ENCODE data around the gene DISP2. TPM values are rescaled to one million over a fixed set of nuclear protein-coding genes. Genes with fewer than 3 reads are reported as not detected.

Gene DISP2
- total RNA-seq, 1 experiment from 2014 or later: 1.3 TPM

DNA sequence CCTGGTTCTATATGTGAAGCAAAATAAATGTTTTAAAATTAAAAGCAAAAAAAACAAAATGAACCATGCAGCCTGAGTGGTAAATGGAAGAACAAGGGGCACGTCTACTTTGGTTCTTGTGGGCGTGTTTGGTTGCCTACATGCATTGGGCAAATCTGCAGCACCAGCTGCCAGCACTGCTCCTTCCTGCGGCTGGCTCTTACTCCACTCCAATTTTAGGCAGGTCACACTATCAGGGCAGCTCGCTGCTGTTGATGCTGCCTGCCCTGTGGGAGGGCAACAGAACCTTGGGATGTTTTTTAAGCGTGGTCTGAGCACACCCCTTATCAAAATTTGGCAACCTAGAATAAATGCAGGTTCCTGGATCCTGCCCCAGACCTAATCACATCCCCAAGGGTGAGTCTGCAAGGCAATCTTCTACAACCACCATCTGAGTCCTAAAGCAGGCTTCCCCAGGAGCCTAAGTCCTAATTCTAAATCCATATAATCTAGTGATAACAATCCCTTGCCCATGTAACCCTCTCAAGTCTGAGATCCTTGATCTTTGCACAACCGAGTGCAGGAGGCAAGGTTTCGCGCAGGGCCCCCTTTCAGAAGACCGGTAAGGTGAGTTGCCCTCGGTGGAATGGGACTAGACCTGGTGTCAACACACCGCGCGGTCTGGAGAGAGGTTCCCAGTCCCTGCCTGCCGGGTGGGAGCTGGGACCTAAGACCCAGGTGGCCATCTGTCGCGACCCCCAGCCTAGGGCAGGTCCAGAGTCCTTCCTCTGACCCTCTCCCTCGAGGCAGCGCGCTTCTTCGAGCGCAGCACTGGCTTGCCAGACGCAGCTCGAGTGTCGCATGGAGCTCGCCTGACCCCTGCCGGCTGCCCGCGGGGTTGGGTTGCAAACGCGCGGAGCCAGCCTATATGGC, 63.5 kb downstream of the DISP2 start:
- no peak overlapping the region for H2BK15ac ChIP-seq (ENCODE audit: low read depth, low read length)
- WGBS (ENCODE audit: extremely low coverage, insufficient read length, low lambda C conversion rate): no CpG with 5 or more reads among the region's 31 CpGs
- no peak overlapping the region for H2BK5ac ChIP-seq (ENCODE audit: insufficient read length, low read length)
- no peaks in the 10 kb centered on the region for H3K4me1 ChIP-seq (ENCODE audit: insufficient read depth, low read length)
- no peaks in the 10 kb centered on the region for H3K23me2 ChIP-seq (ENCODE audit: insufficient read length, low read depth, low read length, poor library complexity, severe bottlenecking)
- H3K79me2 ChIP-seq (ENCODE audit: insufficient read depth, low read length): no peaks in the 10 kb centered on the region
- H3K27ac Mint-ChIP-seq: peak overlapping the region in 1 of 3 experiments; percentile 55; a peak in 1 of 7 replicates
- H2BK20ac ChIP-seq (ENCODE audit: low read depth, low read length, poor library complexity, severe bottlenecking): no peak overlapping the region
- no peak overlapping the region for H3K18ac ChIP-seq (ENCODE audit: insufficient read length, low read depth, low read length)
- H3T11ph ChIP-seq (ENCODE audit: low read length): no peak overlapping the region
- no peak overlapping the region for H2AFZ ChIP-seq (ENCODE audit: low read length)
- no peaks in the 10 kb centered on the region for H3K9me3 ChIP-seq (ENCODE audit: control insufficient read depth, low read depth, low read length)
- H3K27me3 ChIP-seq (ENCODE audit: insufficient read depth, low read length): no peaks in the 10 kb centered on the region
- no peak overlapping the region for H3K4ac ChIP-seq (ENCODE audit: low read depth, low read length)
- no peak overlapping the region for H4K8ac ChIP-seq (replicated peaks; ENCODE audit: insufficient read length, low read depth, low read length)
- H3K4me3 Mint-ChIP-seq: peak overlapping the region; percentile 8 to 10; a peak in 3 of 5 replicates
- peaks cover 4% of the 10 kb centered on the region; the same call in 1 of the 2 replicates for H3K27me3 Mint-ChIP-seq (ENCODE audit: low read depth)
- H3K14ac ChIP-seq (ENCODE audit: insufficient read depth, low read length): no peak overlapping the region
- no peaks in the 10 kb centered on the region for H3K79me1 ChIP-seq (ENCODE audit: insufficient read depth, low read depth, low read length, poor library complexity, severe bottlenecking)
- no peak overlapping the region for H3K27ac ChIP-seq (ENCODE audit: insufficient read length, low read depth, low read length)
- no peak overlapping the region for H3K56ac ChIP-seq (ENCODE audit: insufficient read length, low read depth, low read length)
- H3K9me3 Mint-ChIP-seq: no peaks in the 10 kb centered on the region
- H3K9ac ChIP-seq (ENCODE audit: extremely low read depth, insufficient read length, low read length): no peak overlapping the region
- peaks cover 2 to 20% (median 17%) of the 10 kb centered on the region in 3 experiments; a peak in 6 of 7 replicates for H3K36me3 Mint-ChIP-seq (ENCODE audit: insufficient read depth in 1 of 3, low read depth in 3 of 3)
- no peak overlapping the region for H2AK5ac ChIP-seq (ENCODE audit: insufficient read length, low read length)
- H4K5ac ChIP-seq (ENCODE audit: insufficient read length, low read depth, low read length): no peak overlapping the region
- no peak overlapping the region for H2BK12ac ChIP-seq (ENCODE audit: insufficient read length, low read depth, low read length)
- no peak overlapping the region for H2BK120ac ChIP-seq (ENCODE audit: low read depth, low read length, poor library complexity, severe bottlenecking)
- H4K20me1 ChIP-seq (ENCODE audit: control insufficient read depth, insufficient read depth, insufficient read length): no peaks in the 10 kb centered on the region
- peak overlapping the region; percentile 23 for H3K4me2 ChIP-seq (ENCODE audit: insufficient read depth, insufficient read length, low read length)
- peaks cover 9 to 12% of the 10 kb centered on the region in 2 experiments for H3K4me1 Mint-ChIP-seq
- DNase-seq: peak; percentile 84
- H4K91ac ChIP-seq (ENCODE audit: insufficient read length, low read depth, low read length): no peak overlapping the region
- TF ChIP-seq, protein P1, sequence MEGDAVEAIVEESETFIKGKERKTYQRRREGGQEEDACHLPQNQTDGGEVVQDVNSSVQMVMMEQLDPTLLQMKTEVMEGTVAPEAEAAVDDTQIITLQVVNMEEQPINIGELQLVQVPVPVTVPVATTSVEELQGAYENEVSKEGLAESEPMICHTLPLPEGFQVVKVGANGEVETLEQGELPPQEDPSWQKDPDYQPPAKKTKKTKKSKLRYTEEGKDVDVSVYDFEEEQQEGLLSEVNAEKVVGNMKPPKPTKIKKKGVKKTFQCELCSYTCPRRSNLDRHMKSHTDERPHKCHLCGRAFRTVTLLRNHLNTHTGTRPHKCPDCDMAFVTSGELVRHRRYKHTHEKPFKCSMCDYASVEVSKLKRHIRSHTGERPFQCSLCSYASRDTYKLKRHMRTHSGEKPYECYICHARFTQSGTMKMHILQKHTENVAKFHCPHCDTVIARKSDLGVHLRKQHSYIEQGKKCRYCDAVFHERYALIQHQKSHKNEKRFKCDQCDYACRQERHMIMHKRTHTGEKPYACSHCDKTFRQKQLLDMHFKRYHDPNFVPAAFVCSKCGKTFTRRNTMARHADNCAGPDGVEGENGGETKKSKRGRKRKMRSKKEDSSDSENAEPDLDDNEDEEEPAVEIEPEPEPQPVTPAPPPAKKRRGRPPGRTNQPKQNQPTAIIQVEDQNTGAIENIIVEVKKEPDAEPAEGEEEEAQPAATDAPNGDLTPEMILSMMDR (conservative IDR thresholded peaks at IDR 0.05): peak; percentile 94
- no peak overlapping the region for H3K23ac ChIP-seq (ENCODE audit: insufficient read length, low read depth, low read length)
